HFF-Myc (cell line): Measurements from ENCODE around the gene ZNF561.
"Not testable (repeated sequence)": the region's sequence is repeated elsewhere in the genome, so short reads cannot be mapped to it uniquely, and the experiment has no call there.

ENCODE experiments used
- DNase-seq: peaks from one replicate; pipeline ENCODE4 v3.0.0-alpha.2; 2011; ENCODE audit warnings: low read depth; ENCODE audit errors: extremely low read depth
- H3K4me3 ChIP-seq: replicated peaks from 2 replicates; pipeline ENCODE4 v1.5.1; 2011; ENCODE audit warnings: low read depth, mild to moderate bottlenecking, control low read depth, low read length
- TF ChIP-seq, protein P1 (sequence below): IDR thresholded peaks from 2 replicates; pipeline ENCODE4 v1.5.1; 2012; ENCODE audit warnings: mild to moderate bottlenecking, low read depth, low read length, control low read depth; ENCODE audit errors: missing control alignments

ZNF561 gene

DNA sequence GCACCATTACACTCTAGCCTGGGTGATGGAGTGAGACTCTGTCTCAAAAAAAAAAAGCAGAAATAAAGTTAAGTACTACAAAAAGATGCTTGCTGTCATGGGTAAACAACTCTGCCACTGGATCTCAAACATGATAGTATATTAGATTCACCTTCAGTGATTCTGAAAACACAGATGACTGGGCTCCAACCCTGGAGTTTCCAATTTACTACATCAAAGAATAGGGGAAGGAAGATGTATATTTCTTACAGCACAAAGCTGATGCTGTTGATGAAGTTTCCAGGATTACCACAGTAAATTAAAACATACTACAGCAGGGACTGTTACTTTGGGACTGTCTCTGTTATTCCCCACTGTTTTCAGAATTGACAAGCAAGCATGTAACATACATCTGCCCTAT lies 5.2 kb downstream of the ZNF561 start:
- no peak overlapping the region for H3K4me3 ChIP-seq
- TF ChIP-seq, protein P1, sequence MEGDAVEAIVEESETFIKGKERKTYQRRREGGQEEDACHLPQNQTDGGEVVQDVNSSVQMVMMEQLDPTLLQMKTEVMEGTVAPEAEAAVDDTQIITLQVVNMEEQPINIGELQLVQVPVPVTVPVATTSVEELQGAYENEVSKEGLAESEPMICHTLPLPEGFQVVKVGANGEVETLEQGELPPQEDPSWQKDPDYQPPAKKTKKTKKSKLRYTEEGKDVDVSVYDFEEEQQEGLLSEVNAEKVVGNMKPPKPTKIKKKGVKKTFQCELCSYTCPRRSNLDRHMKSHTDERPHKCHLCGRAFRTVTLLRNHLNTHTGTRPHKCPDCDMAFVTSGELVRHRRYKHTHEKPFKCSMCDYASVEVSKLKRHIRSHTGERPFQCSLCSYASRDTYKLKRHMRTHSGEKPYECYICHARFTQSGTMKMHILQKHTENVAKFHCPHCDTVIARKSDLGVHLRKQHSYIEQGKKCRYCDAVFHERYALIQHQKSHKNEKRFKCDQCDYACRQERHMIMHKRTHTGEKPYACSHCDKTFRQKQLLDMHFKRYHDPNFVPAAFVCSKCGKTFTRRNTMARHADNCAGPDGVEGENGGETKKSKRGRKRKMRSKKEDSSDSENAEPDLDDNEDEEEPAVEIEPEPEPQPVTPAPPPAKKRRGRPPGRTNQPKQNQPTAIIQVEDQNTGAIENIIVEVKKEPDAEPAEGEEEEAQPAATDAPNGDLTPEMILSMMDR, result no peak
- DNase-seq, result no peak

DNA sequence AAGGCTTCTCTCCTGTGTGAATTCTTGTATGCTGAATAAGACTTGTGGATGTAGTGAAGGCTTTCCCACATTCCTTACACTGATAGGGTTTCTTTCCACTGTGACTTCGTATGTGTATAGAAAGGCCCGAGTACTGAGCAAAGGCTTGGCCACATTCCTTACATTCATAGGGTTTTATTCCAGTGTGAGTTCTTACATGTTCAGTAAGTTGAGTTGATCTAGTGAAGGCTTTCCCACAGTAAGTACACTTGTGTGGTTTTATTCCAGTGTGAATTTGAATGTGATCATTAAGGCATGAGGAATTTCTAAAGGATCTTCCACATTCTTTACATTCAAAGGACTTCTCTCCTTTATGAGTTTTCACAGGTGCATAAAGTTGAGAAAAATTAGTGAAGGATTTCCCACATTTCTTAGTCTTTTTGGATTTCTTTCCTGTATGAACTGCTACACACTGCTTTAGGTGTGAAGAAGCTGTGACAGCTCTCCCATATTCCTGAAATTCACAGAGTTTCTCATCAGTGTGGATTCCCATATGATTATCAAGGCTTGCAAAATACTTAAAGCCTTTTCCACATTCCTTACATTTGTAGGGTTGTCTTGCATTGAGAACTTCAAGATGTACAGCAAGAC lies 10.4 kb downstream of the ZNF561 start:
- DNase-seq, result no peak
- no peak overlapping the region for H3K4me3 ChIP-seq
- TF ChIP-seq, protein P1, result no peak

DNA sequence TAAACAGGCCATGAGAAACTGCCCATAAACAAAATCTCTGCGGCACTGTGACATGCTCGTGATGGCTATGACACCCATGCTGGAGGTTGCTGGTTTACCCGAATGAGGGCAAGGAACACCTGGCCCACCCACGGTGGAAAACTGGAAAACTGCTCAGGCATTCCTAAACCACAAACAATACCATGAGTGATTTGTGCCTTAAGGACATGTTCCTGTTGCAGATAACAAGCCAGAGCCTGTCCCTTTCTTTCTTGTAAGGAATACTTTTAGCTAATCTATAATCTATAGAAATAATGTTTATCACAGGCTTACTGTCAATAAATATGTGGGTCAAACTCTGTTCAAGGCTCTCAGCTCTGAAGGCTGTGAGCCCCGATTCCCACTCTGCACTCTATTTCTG lies 12.1 kb downstream of the ZNF561 start:
- TF ChIP-seq, protein P1, result no peak

DNA sequence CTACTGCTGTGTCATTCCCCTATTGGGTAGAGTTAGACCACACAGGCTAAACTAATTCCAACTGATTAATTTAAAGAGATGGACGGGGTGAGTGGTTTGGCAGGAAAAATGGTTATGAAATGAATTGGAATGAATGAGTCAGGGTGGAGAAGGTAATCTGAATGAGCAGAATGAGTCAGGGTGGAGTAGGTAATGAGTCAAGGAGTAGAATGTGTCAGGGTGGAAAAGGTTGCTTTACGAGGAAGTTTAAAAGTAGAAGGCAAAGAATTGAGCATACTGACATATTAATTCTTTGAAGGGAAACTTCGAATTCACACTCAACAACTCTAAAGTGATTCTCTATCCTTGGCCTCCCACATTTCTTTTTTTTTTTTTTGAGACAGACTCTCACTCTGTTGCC lies 24.0 kb downstream of the ZNF561 start:
- H3K4me3 ChIP-seq, result no peak overlapping the region
- peak; percentile 27 for DNase-seq
- TF ChIP-seq, protein P1, result no peak

More for the DNA sequence above, 12.1 kb downstream of the ZNF561 start:
- no peak overlapping the region for H3K4me3 ChIP-seq
- no peak for DNase-seq

DNA sequence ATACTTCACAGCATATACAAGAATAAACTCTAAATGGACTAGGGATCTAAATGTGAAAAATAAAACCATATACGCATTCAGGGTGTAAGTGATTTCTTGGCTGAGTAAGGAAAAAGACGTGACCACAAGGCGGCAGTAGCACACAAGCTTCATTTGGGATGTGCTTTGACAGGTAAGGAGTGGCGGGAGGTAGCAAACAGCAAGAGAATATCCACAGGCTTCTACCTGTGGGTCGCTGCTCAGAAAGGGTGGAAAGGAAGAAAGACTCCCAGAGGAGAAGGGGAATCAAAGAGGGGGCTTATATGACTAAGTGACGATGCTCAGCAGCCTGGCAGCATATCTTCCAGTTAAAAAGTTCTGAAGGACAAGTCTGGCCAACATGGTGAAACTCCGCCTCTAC lies 34.3 kb downstream of the ZNF561 start:
- DNase-seq, result peak; percentile 26
- TF ChIP-seq, protein P1, result peak; percentile 70
- H3K4me3 ChIP-seq, result no peak overlapping the region

DNA sequence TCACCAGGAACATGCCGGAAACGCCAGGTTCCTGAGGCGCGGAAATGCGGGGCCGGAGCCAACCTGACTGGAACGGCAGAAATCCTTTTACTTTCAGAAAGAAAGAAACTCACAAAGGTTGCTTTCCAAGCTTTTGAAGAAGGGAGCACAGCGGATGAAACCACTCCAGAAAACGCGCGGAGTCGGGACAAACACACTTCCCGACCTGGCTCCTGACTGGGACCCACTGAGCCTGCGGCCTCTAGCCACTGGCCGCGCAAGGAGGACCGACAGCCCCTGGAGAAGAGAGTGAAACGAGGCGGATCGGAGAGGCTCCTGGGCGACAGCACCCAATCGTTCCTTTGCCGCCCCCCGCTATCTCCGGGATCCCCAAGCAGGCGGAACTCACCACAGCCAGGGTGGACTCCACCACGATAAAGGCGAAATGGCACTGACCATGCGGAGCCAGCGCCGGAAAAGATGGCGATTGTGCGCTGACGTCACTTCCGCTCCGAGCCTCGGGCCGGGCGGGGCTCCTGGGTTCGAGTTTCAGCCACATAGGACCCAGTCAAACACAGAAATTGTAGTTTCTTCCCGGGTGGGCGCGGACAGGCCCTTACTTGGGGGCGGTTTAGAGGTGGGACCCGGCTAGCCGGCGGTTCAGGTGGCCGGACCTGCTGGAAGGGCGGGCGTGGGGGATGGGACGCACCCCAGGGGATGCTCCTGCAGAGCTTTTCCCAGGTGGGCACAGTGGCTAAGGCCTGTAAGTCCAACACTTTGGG lies 36.8 kb downstream of the ZNF561 start, which contains the start of gene ZNF121:
TSS of gene ZNF121 (minus strand) at position 432 of the 761 bp plus-strand sequence. CDS start 16,407 bp downstream, outside the sequence.
- H3K4me3 ChIP-seq, result peak within 1 kb of the TSS; percentile 99
- TF ChIP-seq, protein P1, result no peak
- DNase-seq, result peak; percentile 60

DNA sequence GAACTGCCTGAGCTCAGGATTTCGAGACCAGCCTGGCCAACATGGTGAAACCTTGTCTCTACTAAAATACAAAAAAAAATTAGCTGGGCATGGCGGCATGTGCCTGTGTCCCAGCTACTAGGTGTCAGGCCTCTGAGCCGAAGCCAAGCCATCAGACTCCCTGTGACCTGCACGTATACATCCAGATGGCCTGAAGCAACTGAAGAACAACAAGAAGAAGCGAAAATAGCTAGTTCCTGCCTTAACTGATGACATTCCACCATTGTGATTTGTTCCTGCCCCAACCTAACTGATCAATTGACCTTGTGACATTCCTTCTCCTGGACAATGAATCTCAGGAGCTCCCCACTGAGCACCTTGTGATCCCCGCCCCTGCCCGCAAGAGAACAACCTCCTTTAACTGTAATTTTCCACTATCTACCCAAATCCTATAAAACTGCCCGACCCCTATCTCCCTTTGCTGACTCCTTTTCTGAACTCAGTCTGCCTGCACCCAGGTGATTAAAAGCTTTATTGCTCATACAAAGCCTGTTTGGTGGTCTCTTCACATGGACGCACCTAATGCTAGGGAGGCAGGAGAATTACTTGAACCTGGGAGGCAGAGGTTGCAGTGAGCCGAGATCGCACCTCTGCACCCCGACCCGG lies 38.8 kb downstream of the ZNF561 start:
- DNase-seq, result not testable (repeated sequence)
- H3K4me3 ChIP-seq, result peak overlapping the region; percentile 99; the same call in 1 of the 2 replicates
